CD4-positive, alpha-beta memory T cell (primary cell): Measurements from ENCODE around the gene NDOR1. TPM values are rescaled to one million over a fixed set of nuclear protein-coding genes. Genes with fewer than 3 reads are reported as not detected.

Experiments used
- CTCF ChIA-PET: fragments of 350-600 bp; sonication (Branson Sonifier 250); formaldehyde crosslinking; loops from one replicate; lab custom pipeline; 2021; ENCODE audit warnings: inconsistent platforms; ENCODE audit not compliant: partially characterized antibody; lab: Charles Lee
- POLR2A ChIA-PET: fragments of 350-600 bp; sonication (Branson Sonifier 250); formaldehyde crosslinking; loops from one replicate; lab custom pipeline; 2021; ENCODE audit not compliant: partially characterized antibody; lab: Charles Lee
- DNase-seq, 5 donors: peaks; one replicate each; pipeline versions ENCODE4 v3.0.0 to v3.0.0-alpha.2; 2020 to 2022; ENCODE audit warnings: mixed read lengths in 1 of 5
- H3K27ac ChIP-seq: one replicate; pipeline ENCODE4 v1.7.0; 2013; ENCODE audit warnings: low read depth, low read length
- H3K27me3 ChIP-seq: 2 replicates; pipeline ENCODE4 v1.7.0; 2013; ENCODE audit warnings: mild to moderate bottlenecking, low read length, moderate library complexity; ENCODE audit not compliant: insufficient read depth
- H3K36me3 ChIP-seq: 2 replicates; pipeline ENCODE4 v1.7.0; 2013; ENCODE audit warnings: mild to moderate bottlenecking, low read length, moderate library complexity; ENCODE audit not compliant: insufficient read depth
- H3K4me1 ChIP-seq: 2 replicates; pipeline ENCODE4 v1.7.0; 2013; ENCODE audit warnings: mild to moderate bottlenecking, low read length, moderate library complexity; ENCODE audit not compliant: insufficient read depth
- H3K4me3 ChIP-seq, 2 donors: one replicate each; pipeline ENCODE4 v1.7.0; 2013; ENCODE audit warnings: low read length in 2 of 2, mild to moderate bottlenecking in 1 of 2
- H3K9me3 ChIP-seq, 2 donors: one replicate each; pipeline ENCODE4 v1.7.0; 2013; ENCODE audit warnings: low read length in 2 of 2, control low read depth in 1 of 2; ENCODE audit not compliant: control insufficient read depth in 1 of 2
- H3K27ac Mint-ChIP-seq, 7 donors: one replicate each; pipeline ENCODE4 v1.8.0; 2020 to 2021; ENCODE audit warnings: mixed read lengths in 7 of 7, mild to moderate bottlenecking in 6 of 7, inconsistent platforms in 3 of 7, moderate library complexity in 3 of 7
- H3K27me3 Mint-ChIP-seq, 2 donors: one replicate each; pipeline ENCODE4 v1.8.0; 2020 to 2021; ENCODE audit warnings: mixed read lengths in 2 of 2
- H3K36me3 Mint-ChIP-seq, 2 donors: one replicate each; pipeline ENCODE4 v1.8.0; 2020 to 2021; ENCODE audit warnings: mixed read lengths in 2 of 2, inconsistent platforms in 1 of 2, mild to moderate bottlenecking in 1 of 2
- H3K4me1 Mint-ChIP-seq, 4 donors: one replicate each; pipeline ENCODE4 v1.8.0; 2020 to 2021; ENCODE audit warnings: mixed read lengths in 4 of 4, mild to moderate bottlenecking in 1 of 4
- H3K4me3 Mint-ChIP-seq, 8 donors: one replicate each; pipeline ENCODE4 v1.8.0; 2020 to 2021; ENCODE audit warnings: mixed read lengths in 8 of 8, mild to moderate bottlenecking in 7 of 8, moderate library complexity in 6 of 8, inconsistent platforms in 3 of 8
- H3K9me3 Mint-ChIP-seq, 8 donors: one replicate each; pipeline ENCODE4 v1.8.0; 2020 to 2021; ENCODE audit warnings: mixed read lengths in 8 of 8, mild to moderate bottlenecking in 5 of 8, inconsistent platforms in 3 of 8, moderate library complexity in 1 of 8
- intact Hi-C: fragments of 100-400 bp; cut with micrococcal nuclease; formaldehyde crosslinking; loops from one replicate; pipeline ENCODE4 v1.15.1; 2023
- microRNA-seq: library from miRNA; unstranded; fragments of <30 nt; microRNA quantifications from one replicate; pipeline ENCODE4 v1.2.0, GENCODE V29; 2021; ENCODE audit warnings: borderline replicate concordance, borderline number of aligned reads, borderline microRNAs expressed, mixed read lengths
- polyA plus RNA-seq, 2 donors: library from polyadenylated mRNA; unstranded; fragments of 300-500 nt; fragmentation: Illumina TruSeq; gene quantifications; one replicate each; pipeline ENCODE4 v1.2.3, GENCODE V29; 2021
- total RNA-seq, 2 experiments: library from RNA; stranded (reverse); gene quantifications; one replicate each; pipeline ENCODE4 v1.2.3, GENCODE V29; 2021

Gene NDOR1
- total and polyA plus RNA-seq, 4 experiments from 2014 or later = 4.6 to 37.1 (median 23.1) TPM

DNA sequence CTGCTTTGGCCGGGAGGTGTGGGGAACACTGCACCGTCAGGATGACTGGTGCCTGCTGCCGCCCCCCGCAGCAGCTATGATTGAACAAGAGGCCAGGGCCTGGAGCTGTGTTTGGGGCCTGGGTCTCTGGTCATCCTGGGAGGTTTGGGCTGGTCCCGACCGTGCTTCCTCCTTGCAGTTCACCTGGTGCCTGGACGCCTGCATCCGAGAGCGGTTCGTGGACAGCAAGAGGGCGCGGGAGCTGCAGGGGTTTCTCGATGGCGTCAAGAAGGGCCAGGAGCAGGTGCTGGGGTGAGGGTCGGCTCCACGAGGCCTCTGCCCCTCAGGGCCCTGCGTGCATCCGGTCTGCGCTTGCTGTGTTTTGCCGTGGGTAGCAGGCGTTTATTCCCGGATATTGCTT lies 58.6 kb downstream of the NDOR1 start:
- H3K4me3 ChIP-seq = no peak overlapping the region
- no peaks in the 10 kb centered on the region for H3K27me3 ChIP-seq
- no peak overlapping the region for H3K27ac Mint-ChIP-seq
- peaks cover 25% of the 10 kb centered on the region for H3K36me3 ChIP-seq
- ChIA-PET POLR2A (interaction anchor here (1.4 kb wide), 1 partner anchor 23 kb away, joined by 3 read pairs; the partner anchor contains the start of gene TUBB4B), CTCF (no interaction called here)
- peaks cover 19 to 23% of the 10 kb centered on the region in 2 donors for H3K36me3 Mint-ChIP-seq
- no peaks in the 10 kb centered on the region for H3K27me3 Mint-ChIP-seq
- no peaks in the 10 kb centered on the region for H3K9me3 Mint-ChIP-seq
- H3K27ac ChIP-seq = no peak overlapping the region
- peaks cover 2 to 7% (median 5%) of the 10 kb centered on the region in 4 donors for H3K4me1 Mint-ChIP-seq
- intact Hi-C loops = no loop called here
- no peak overlapping the region for H3K4me3 Mint-ChIP-seq
- no peaks in the 10 kb centered on the region for H3K4me1 ChIP-seq
- H3K9me3 ChIP-seq = no peaks in the 10 kb centered on the region
- DNase-seq = peak in 1 of 5 donors; percentile 22

GRCh38 chr9:137265496-137266161 lies 60.1 kb downstream of the NDOR1 start:
- Mint-ChIP-seq H3K36me3 (peaks cover 23 to 30% of the 10 kb centered on the region in 2 donors), H3K4me3 (no peak overlapping the region), H3K9me3 (no peaks in the 10 kb centered on the region), H3K27me3 (no peaks in the 10 kb centered on the region), H3K27ac (no peak overlapping the region), H3K4me1 (peaks cover 4 to 12% (median 8%) of the 10 kb centered on the region in 4 donors)
- no peaks in the 10 kb centered on the region for H3K9me3 ChIP-seq
- ChIA-PET CTCF (no interaction called here), POLR2A (interaction anchor here (1.4 to 1.5 kb wide), 2 partner anchors 10 to 25 kb away, joined by 3 to 4 read pairs; partner anchors contain the start of genes NELFB and TUBB4B)
- peaks cover 27% of the 10 kb centered on the region for H3K36me3 ChIP-seq
- H3K27me3 ChIP-seq = no peaks in the 10 kb centered on the region
- H3K4me1 ChIP-seq = no peaks in the 10 kb centered on the region
- H3K4me3 ChIP-seq = no peak overlapping the region
- H3K27ac ChIP-seq = no peak overlapping the region
- DNase-seq = no peak
- intact Hi-C loops = no loop called here

DNA sequence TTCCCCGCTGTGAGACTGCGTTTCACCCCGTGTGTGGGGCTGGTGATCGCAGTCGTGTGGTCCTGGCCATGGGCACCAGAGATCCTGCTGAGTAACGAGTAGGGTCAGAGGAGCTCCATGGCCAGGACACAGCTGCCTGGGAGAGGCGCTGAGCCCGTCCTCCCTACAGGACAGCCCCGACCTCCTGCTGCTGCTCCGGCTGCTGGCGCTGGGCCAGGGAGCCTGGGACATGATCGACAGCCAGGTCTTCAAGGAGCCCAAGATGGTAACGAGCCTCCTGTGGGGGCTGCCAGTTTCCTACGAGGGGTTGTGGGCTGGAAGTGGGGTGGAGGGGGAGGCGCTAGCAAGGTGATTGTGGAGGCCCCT lies 60.6 kb downstream of the NDOR1 start:
- Histone ChIP-seq H3K4me1 (peaks cover 3% of the 10 kb centered on the region), H3K4me3 (no peak overlapping the region), H3K9me3 (no peaks in the 10 kb centered on the region), H3K36me3 (peaks cover 27% of the 10 kb centered on the region), H3K27me3 (no peaks in the 10 kb centered on the region), H3K27ac (no peak overlapping the region)
- no peak for DNase-seq
- no peak overlapping the region for H3K4me3 Mint-ChIP-seq
- H3K27me3 Mint-ChIP-seq = no peaks in the 10 kb centered on the region
- H3K27ac Mint-ChIP-seq = no peak overlapping the region
- intact Hi-C loops = no loop called here
- no peaks in the 10 kb centered on the region for H3K9me3 Mint-ChIP-seq
- peaks cover 4 to 16% (median 9%) of the 10 kb centered on the region in 4 donors for H3K4me1 Mint-ChIP-seq
- ChIA-PET CTCF (interaction anchor here (1.7 kb wide), 1 partner anchor 21 kb away, joined by 3 read pairs; no protein-coding TSS in a partner anchor), POLR2A (interaction anchor here (1.5 kb wide), 1 partner anchor 10 kb away, joined by 4 read pairs; the partner anchor contains the start of gene NELFB)
- peaks cover 23 to 33% of the 10 kb centered on the region in 2 donors for H3K36me3 Mint-ChIP-seq

Small RNAs within 50 kb of the gene (microRNA-seq; reads per million reads assigned to microRNA genes)
- not detected for gene MIR3621

Other genes with a start within 250 kb of the NDOR1 start
Only the 30 nearest of the 31 such genes appear.
- 1 to 10 TPM; 4.8 to 5.1 TPM for gene PTGDS, start 228.2 kb upstream of the NDOR1 start, total RNA-seq
- gene PTGDS, start 228.2 kb upstream of the NDOR1 start, polyA plus RNA-seq = 1 to 10 TPM; 1.7 to 3.8 TPM
- gene LCNL1, start 222.7 kb upstream of the NDOR1 start, total RNA-seq = under 1 TPM; 0.14 to 0.17 TPM
- not detected for gene LCNL1, start 222.7 kb upstream of the NDOR1 start, polyA plus RNA-seq
- gene PAXX, start 213.3 kb upstream of the NDOR1 start, total RNA-seq = 100 to 1,000 TPM in 1 of 2 experiments, 10 to 100 TPM in 1; 94.2 to 101 TPM
- 100 to 1,000 TPM in 1 of 2 donors, 10 to 100 TPM in 1; 76.0 to 103 TPM for gene PAXX, start 213.3 kb upstream of the NDOR1 start, polyA plus RNA-seq
- 1 to 10 TPM; 3.1 to 3.7 TPM for gene CLIC3, start 209.1 kb upstream of the NDOR1 start, total RNA-seq
- gene CLIC3, start 209.1 kb upstream of the NDOR1 start, polyA plus RNA-seq = 1 to 10 TPM; 5.0 to 7.8 TPM
- gene ABCA2, start 177.5 kb upstream of the NDOR1 start, total RNA-seq = 10 to 100 TPM; 63.8 to 68.6 TPM
- 10 to 100 TPM in 1 of 2 donors, 1 to 10 TPM in 1; 2.6 to 10.8 TPM for gene ABCA2, start 177.5 kb upstream of the NDOR1 start, polyA plus RNA-seq
- gene FUT7, start 173.6 kb upstream of the NDOR1 start, total RNA-seq = 1 to 10 TPM; 3.4 to 4.6 TPM
- 10 to 100 TPM; 22.6 to 43.8 TPM for gene FUT7, start 173.6 kb upstream of the NDOR1 start, polyA plus RNA-seq
- gene NPDC1, start 159.5 kb upstream of the NDOR1 start, total RNA-seq = 10 to 100 TPM; 20.7 to 21.4 TPM
- 10 to 100 TPM; 22.8 to 32.2 TPM for gene NPDC1, start 159.5 kb upstream of the NDOR1 start, polyA plus RNA-seq
- gene ENTPD2, start 151.6 kb upstream of the NDOR1 start, total RNA-seq = not detected
- gene ENTPD2, start 151.6 kb upstream of the NDOR1 start, polyA plus RNA-seq = not detected
- gene SAPCD2, start 135.1 kb upstream of the NDOR1 start, total RNA-seq = under 1 TPM; 0.09 to 0.11 TPM
- under 1 TPM; 0.10 to 0.15 TPM for gene SAPCD2, start 135.1 kb upstream of the NDOR1 start, polyA plus RNA-seq
- gene UAP1L1, start 128.2 kb upstream of the NDOR1 start, total RNA-seq = 10 to 100 TPM; 10.6 to 12.5 TPM
- gene UAP1L1, start 128.2 kb upstream of the NDOR1 start, polyA plus RNA-seq = 1 to 10 TPM in 1 of 2 donors, under 1 TPM in 1; 0.81 to 2.9 TPM
- gene MAN1B1, start 118.7 kb upstream of the NDOR1 start, total RNA-seq = 10 to 100 TPM; 63.3 to 71.0 TPM
- gene MAN1B1, start 118.7 kb upstream of the NDOR1 start, polyA plus RNA-seq = 10 to 100 TPM; 35.4 to 37.5 TPM
- 100 to 1,000 TPM; 357 to 362 TPM for gene DPP7, start 91.0 kb upstream of the NDOR1 start, total RNA-seq
- gene DPP7, start 91.0 kb upstream of the NDOR1 start, polyA plus RNA-seq = 100 to 1,000 TPM; 135 to 206 TPM
- gene GRIN1, start 66.5 kb upstream of the NDOR1 start, total RNA-seq = not detected
- not detected for gene GRIN1, start 66.5 kb upstream of the NDOR1 start, polyA plus RNA-seq
- gene LRRC26, start 35.6 kb upstream of the NDOR1 start, total RNA-seq = not detected
- not detected for gene LRRC26, start 35.6 kb upstream of the NDOR1 start, polyA plus RNA-seq
- gene TMEM210, start 33.6 kb upstream of the NDOR1 start, total RNA-seq = not detected
- gene TMEM210, start 33.6 kb upstream of the NDOR1 start, polyA plus RNA-seq = not detected
- gene ANAPC2, start 17.1 kb upstream of the NDOR1 start, total RNA-seq = 100 to 1,000 TPM; 116 to 125 TPM
- 1 to 10 TPM; 3.2 to 5.7 TPM for gene ANAPC2, start 17.1 kb upstream of the NDOR1 start, polyA plus RNA-seq
- 10 to 100 TPM; 48.6 to 49.5 TPM for gene SSNA1, start 17.0 kb upstream of the NDOR1 start, total RNA-seq
- gene SSNA1, start 17.0 kb upstream of the NDOR1 start, polyA plus RNA-seq = 100 to 1,000 TPM; 117 to 161 TPM
- 1 to 10 TPM; 8.5 to 8.6 TPM for gene TPRN, start 5.0 kb upstream of the NDOR1 start, total RNA-seq
- under 1 TPM; 0.27 to 0.45 TPM for gene TPRN, start 5.0 kb upstream of the NDOR1 start, polyA plus RNA-seq
- 10 to 100 TPM; 39.5 to 42.9 TPM for gene TMEM203, start 52 bp upstream of the NDOR1 start, total RNA-seq
- gene TMEM203, start 52 bp upstream of the NDOR1 start, polyA plus RNA-seq = 100 to 1,000 TPM; 129 to 170 TPM
- 1 to 10 TPM in 1 of 2 experiments, under 1 TPM in 1; 0.64 to 1.3 TPM for gene RNF208, start 16.5 kb downstream of the NDOR1 start, total RNA-seq
- gene RNF208, start 16.5 kb downstream of the NDOR1 start, polyA plus RNA-seq = not detected
- gene CYSRT1, start 19.5 kb downstream of the NDOR1 start, total RNA-seq = under 1 TPM in 1 of 2 experiments, not detected in 1; 0.25 TPM
- gene CYSRT1, start 19.5 kb downstream of the NDOR1 start, polyA plus RNA-seq = not detected
- gene RNF224, start 21.8 kb downstream of the NDOR1 start, total RNA-seq = not detected
- not detected for gene RNF224, start 21.8 kb downstream of the NDOR1 start, polyA plus RNA-seq
- not detected for gene SLC34A3, start 25.2 kb downstream of the NDOR1 start, total RNA-seq
- gene SLC34A3, start 25.2 kb downstream of the NDOR1 start, polyA plus RNA-seq = not detected
- gene TUBB4B, start 35.6 kb downstream of the NDOR1 start, total RNA-seq = 100 to 1,000 TPM in 1 of 2 experiments, 10 to 100 TPM in 1; 99.8 to 103 TPM
- gene TUBB4B, start 35.6 kb downstream of the NDOR1 start, polyA plus RNA-seq = 10 to 100 TPM; 53.1 to 64.1 TPM
- gene STPG3, start 45.6 kb downstream of the NDOR1 start, total RNA-seq = not detected
- gene STPG3, start 45.6 kb downstream of the NDOR1 start, polyA plus RNA-seq = not detected
- gene NELFB, start 49.6 kb downstream of the NDOR1 start, total RNA-seq = 10 to 100 TPM; 44.3 to 44.9 TPM
- gene NELFB, start 49.6 kb downstream of the NDOR1 start, polyA plus RNA-seq = 10 to 100 TPM; 28.3 to 28.7 TPM
- gene TOR4A, start 72.0 kb downstream of the NDOR1 start, total RNA-seq = 1 to 10 TPM; 2.1 TPM
- gene TOR4A, start 72.0 kb downstream of the NDOR1 start, polyA plus RNA-seq = under 1 TPM; 0.46 to 0.78 TPM
- under 1 TPM; 0.25 to 0.29 TPM for gene NRARP, start 96.6 kb downstream of the NDOR1 start, total RNA-seq
- not detected for gene NRARP, start 96.6 kb downstream of the NDOR1 start, polyA plus RNA-seq
- 10 to 100 TPM; 21.4 to 21.9 TPM for gene EXD3, start 217.5 kb downstream of the NDOR1 start, total RNA-seq
- 1 to 10 TPM; 2.5 to 7.1 TPM for gene EXD3, start 217.5 kb downstream of the NDOR1 start, polyA plus RNA-seq
- 1 to 10 TPM; 4.5 to 5.6 TPM for gene NOXA1, start 217.7 kb downstream of the NDOR1 start, total RNA-seq
- under 1 TPM; 0.29 to 1.00 TPM for gene NOXA1, start 217.7 kb downstream of the NDOR1 start, polyA plus RNA-seq